Erythroblast (primary cell): Measurements from ENCODE around the gene KIF5A.

Experiments
- GATA1 ChIP-seq: IDR thresholded peaks from 2 replicates; pipeline ENCODE4 v1.6.1; 2011; ENCODE audit warnings: low read depth, mild to moderate bottlenecking, control low read depth, low read length, moderate library complexity
- POLR2A ChIP-seq: IDR thresholded peaks from 2 replicates; pipeline ENCODE4 v1.6.1; 2011; ENCODE audit warnings: mild to moderate bottlenecking, low read length

- no peak for TF ChIP-seq POLR2A
- TF ChIP-seq GATA1: no peak
Measured at GRCh38 chr12:57604992-57605810, 55.4 kb downstream of the KIF5A start.
